Measurements from ENCODE around the gene TARDBP.
"Not testable (repeated sequence)": the region's sequence is repeated elsewhere in the genome, so short reads cannot be mapped to it uniquely, and the experiment has no call there.

Gene TARDBP

DNA sequence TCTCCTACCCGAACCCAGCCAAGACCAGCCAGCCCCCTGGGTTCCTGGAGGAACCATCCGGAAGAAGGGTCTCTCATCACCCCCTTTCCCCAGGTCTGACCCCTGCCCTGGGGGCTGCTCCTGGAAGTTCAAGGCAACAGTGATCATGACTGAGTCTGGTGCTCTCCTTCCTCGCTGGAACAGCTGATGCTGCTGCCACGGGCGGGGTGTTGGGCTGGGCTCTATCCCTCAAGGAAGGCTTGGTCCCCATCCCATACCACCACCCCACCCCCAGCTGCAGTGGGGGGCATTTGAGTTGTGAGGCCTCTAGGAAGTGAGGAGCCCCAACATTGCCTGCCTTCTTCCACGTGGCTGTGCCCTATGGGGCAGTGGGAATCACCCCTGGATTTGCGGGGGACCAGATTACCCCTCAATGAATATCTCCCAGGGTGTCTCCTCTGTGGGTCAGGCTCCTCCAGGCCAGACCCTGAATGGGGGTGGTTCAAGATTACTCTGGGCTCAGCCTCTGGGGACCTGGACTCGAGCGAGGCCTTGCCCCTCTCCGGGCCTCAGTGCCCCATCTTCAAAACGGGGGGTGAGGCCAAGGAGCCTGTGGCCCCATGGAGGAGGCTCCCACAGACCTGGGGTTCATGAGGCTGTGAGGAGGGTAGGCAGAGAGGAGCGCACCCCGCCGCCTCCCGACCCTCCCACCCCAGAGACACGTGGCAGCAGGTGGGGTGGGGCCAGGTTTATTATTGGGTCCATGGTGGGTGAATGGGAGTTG lies 31.8 kb downstream of the TARDBP start:
- no peak for DNase-seq

DNA sequence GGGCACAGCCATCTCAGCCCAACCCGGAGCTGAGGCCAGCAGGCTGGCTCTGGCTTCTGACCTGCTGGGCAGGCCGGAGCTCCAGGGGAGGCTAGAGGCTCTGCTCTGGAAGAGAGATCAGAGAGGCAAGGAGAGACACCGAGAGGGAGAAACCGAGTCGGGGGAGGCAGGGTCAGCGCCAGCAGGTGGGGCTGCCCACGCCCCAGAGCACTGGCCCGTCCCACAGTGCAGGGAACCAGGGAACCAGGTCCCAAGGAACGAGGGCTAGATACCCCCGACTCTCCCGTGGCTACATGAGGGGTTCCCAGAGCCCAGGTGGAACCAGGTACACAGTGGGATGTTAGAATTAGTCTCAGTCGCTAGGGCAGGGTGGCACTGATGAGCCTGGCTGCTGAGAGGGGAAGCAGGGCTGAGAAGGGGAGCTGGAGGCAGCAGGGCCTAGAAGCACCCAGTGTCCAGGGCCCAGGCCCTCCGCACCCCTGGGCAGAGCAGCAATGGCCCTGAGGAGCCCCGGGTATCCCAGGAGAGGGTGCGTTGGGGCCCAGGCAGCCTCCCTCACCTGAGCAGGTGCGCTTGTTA lies 32.5 kb downstream of the TARDBP start:
- DNase-seq = no peak

DNA sequence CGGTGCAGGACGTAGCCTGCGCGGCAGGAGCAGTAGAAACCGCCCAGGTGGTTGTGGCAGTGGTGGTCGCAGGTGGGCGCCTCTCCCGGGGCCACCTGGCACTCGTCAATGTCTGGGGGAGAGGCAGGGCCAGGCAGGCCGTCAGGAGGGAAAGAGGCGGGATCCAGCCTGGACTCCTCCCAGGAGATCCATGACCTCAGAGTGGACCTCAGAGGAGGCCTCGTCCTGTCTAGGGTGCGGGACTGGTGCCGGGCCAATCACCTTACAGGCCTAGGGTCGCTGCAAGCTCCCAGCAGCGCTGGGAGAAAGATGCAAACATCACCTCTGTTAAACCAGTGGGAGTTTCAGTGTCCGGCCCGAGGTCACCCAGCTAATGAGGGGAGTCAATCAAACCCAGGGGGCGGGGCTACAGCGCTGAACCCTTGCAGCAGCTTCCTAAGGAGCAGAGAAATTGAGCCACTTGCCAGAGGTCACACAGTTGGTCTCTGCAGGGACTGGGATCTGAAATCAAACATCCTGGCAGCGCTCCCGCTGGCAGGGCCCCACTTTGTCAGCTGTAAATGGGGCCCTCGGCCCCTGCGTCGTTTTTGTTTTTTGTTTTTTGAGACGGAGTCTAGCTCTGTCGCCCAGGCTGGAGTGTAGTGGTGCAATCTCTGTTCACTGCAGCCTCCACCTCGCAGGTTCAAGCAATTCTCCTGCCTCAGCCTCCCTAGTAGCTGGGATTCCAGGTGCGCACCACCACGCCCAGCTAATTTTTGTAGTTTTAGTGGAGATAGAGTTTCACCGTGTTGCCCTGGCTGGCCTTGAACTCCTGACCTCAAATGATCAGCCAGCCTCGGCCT lies 33.2 kb downstream of the TARDBP start:
- peak; percentile 22 for DNase-seq

DNA sequence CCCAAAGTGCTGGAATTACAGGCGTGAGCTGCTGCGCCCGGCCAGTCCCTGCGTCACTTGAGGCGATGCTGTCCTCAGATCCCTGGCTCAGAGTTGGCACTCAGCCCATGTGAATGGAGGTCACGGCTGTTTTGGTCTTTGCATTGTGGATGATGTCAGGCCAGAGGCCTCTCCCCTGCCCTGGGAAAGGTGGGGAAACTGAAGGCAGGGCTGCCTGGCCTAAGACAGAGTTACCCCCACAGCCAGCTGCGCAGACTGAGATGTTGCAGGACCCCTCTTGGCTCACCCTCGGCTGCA lies 33.8 kb downstream of the TARDBP start:
- DNase-seq = no peak

DNA sequence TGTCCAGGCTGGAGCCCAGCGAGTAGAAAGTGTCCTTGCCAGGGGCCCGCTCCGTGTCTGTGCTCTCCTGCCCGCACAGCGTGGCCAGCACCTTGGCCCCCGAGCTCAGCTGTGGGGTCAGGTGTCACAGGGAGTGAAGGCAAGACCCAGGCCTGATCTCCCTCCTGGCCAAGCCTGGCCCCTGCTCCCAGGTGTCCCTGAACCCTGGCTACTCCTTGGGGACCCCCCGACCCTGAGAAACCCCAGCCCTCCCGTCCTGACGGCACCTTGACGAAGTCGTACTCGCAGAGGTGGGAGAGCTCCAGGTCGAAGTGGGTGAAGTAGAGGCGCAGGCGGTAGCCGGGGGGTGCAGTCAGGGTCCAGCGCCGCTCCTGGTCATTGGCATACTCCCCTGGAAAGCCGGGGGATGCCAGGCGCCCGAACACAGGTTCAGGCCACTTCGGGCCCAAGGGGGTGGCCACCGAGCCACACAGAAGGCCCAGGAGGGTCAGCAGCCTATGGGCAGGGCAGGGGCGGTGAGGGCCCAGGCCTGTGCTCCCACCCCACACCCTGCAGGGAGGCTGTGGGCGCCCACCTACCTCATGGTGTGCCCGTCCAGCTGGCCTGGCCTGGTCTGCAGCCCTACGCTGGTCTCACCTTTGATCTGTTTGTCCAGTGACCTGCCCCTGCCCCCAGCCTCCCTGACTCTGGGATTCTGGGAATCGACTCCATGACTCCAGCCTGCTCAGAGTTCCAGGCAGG lies 34.3 kb downstream of the TARDBP start, which contains the start of gene MASP2:
Gene MASP2 (minus strand): TSS at position 615 of the 741 bp plus-strand sequence. CDS start 32 bp downstream, at position 583.
- no peak for DNase-seq

DNA sequence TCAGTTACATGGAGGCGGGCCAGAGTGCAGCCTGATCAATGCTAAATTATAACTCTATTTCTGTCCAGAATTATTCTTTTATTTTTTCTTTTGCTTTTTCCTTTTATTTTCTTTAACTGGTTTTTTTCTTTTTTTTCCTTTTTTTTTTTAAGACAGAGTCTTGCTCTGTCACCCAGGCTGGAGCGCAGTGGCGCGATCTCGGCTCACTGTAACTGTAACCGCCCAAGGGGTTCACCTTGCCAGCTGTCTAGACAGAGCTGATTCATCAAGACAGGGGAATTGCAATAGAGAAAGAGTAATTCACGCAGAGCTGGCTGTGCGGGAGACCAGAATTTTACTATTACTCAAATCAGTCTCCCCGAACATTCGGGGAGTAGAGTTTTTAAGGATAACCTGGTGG lies 38.7 kb downstream of the TARDBP start:
- DNase-seq = not testable (repeated sequence)

DNA sequence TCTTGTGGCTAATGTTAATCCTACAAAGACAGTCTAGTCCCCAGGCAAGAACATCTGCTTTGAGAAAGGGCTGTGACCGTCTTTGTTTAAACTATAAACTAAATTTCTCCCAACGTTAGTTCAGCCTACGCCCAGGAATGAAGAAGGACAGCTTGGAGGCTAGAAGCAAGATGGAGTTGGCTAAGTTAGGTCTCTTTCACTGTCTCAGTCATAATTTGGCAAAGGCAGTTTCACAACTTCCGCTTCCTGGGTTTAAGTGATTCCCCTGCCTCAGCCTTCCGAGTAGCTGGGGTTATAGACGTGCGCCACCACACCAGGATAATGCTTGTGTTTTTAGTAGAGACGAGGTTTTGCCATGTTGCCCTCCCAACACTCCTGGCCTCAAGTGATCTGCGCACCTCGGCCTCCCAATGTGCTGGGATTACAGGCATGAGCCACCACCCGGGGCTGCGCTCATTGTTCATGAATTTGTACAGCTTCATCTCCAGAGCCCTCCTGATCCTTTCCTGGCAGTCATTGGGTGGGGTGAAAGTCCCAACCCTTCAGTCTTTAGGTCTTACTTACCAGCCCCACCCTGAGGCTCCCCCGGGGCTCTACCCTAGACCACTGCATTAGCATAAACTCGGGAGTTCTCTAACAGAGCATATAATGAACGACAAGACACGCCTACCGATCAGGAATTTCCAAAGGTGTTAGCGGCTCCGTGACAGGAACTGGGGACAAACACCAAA lies 39.5 kb downstream of the TARDBP start:
- no peak for DNase-seq

DNA sequence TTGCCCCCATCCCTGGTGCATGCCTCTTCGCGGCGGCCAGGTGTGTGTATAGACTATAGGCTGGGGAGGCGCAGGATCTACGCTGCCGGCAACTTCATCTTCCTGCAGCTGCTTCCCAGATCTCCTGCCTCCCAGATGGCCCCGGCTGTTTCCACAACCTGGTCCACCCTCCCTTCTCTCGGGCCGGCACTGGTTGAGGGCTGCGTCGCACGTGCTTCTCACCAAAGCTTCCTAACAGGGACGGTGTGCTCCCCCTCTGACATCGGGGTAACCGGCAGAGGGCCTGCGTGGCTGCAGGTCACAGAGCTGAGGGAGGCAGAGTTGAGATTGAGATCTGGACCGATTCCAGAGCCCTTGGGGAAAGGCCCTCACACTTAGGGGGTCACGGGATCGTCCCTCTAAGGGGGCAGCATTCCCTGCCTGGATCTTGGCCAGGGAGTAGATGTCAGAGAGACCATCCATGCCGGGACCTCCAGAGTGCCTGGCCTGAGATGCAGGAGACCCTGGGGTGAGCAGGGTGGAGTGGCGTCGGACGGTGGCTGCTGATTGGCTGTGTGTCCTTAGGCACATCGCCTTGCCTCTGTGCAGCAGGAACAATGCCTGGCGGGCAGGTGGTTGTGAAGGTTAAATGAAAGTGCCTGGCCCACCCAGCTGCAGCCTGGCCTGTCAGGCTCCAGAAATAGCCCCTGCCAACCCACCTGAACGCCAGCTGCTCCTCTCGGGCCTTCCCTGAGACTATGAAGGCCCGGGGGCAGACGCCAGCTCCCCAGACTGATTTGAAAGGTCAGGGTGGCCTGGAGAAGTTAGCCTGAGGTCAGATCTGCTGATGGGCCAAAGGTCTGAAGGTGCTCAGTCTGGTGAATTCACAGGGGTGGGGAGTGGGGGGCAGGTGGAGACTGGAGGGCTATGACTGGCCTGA lies 40.6 kb downstream of the TARDBP start:
- no peak for DNase-seq

DNA sequence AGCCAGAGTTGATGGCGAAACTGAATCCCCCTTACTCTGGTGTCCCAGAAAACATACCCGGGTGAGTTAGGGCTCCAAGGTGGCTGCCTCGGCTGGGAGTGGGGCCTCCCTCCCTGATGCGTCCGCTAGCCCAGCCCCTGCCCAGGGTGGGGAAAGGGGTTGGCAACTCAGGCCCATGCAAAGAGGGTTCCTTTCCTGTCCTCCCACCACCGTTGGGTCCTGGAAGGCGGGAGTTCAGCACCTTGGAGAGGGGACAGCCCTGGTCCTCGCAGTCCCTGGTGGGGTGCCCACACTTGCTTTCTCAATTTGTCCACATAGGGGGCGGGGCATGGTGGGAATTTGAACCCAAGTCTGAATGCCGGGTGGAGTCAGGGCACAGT lies 41.3 kb downstream of the TARDBP start:
- DNase-seq = no peak

DNA sequence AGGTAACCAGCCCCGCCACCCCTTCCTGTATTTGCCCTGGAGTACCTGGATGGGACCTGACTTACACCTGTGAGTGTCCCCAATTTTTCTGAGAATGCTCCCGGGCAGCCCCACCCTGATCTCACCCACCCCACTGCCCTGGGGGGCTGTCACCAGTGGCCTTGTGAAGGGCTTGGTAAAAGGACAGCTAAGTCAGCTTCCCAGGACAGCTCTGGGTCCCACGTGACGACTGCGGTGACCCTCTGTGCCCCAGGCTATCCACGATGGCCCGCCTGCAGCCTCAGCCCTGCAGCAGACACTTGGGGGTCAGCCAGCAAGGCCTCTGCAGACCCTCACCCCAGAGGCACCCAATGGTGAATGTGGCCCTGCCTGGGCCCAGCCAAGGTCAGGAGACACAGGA lies 41.7 kb downstream of the TARDBP start:
- no peak for DNase-seq

DNA sequence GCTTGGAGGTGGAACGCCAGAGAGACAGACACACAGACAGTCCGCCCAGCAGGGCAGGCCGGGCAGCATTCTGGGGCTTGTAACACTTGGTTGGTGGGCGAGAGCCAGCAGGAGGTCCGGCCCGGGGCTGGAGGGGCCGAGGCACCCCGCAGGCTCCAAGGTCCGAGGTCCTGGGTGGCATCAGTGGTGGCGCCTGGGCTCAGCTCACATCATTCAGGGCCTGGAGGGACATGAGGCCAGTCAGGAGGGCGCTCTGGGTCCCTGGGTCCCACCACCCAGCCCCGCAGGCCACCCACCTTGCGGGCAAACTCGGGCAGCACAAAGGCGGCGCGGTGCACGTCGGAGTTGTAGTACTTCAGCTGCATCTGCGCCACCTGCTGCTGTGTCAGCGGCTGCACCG lies 42.2 kb downstream of the TARDBP start:
- no peak for DNase-seq

DNA sequence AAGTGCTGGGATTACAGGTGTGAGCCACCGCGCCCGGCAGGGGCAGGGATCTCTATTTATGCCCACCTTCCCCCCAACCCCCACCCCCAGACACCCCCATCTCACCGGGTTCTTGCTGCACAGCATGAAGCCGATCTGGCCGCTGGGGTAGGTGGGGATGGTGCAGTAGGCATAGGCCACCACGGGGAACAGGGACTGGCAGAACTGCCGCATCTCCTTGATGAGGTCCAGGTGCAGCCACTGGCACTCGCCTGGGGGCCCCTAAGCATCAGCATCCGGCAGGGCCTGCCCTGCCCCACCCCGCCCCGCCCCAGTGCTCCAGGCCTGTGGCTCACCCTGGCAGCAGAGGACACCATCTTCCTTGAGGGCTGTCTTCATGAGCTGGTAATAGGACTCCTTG lies 43.2 kb downstream of the TARDBP start:
- no peak for DNase-seq

DNA sequence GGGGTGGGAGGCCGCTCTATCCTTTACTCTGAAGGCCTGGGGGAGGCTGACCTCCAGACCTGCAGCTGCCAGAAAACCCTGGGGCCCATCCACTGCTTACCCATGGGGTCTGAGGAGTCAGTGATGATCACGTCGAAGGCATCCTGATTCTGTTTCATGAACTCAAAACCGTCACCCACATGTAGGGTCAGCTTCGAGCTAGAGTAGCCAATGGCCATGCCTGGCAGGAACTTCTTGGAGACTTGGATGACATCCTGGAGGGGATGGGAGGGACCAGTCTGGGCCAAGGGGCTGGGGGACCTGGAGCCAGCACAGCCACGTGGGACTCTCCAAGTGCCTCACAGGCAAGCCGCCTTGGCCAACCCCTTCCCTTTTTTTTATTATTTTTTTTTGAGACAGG lies 44.0 kb downstream of the TARDBP start:
- DNase-seq = no peak

DNA sequence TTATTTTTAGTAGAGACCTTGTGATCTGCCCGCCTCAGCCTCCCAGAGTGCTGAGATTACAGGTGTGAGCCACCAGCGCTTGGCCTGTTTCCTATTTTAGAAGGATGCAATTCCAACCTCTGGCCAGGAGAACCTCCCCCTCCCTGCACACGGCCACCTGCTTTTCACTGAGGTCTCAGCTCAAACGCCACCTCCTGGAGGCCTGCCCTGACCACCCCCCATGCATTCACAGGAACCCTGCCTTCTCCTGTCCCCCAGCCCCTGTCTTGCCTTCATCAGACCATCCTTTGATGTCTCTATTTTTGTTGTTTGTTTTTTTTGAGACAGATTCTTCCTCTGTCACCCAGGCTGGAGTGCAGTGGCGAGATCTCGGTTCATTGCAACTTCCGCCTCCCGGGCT lies 45.0 kb downstream of the TARDBP start:
- no peak for DNase-seq

DNA sequence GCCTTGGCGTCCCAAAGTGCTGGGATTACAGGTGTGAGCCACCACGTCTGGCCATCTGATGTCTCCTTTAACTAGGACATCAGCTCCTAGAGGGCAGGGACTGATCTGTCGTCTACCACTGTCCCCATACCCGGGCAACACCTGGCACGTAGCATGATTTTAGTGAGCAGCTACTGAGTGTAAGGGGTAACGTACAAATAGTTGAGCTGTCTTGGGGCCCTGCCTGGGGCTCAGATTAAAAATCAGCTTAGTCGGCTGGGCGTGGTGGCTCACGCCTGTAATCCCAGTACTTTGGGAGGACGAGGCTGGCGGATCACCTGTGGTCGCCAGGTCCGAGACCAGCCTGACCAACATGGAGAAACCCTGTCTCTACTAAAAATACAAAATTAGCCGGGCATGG lies 45.6 kb downstream of the TARDBP start:
- no peak for DNase-seq

DNA sequence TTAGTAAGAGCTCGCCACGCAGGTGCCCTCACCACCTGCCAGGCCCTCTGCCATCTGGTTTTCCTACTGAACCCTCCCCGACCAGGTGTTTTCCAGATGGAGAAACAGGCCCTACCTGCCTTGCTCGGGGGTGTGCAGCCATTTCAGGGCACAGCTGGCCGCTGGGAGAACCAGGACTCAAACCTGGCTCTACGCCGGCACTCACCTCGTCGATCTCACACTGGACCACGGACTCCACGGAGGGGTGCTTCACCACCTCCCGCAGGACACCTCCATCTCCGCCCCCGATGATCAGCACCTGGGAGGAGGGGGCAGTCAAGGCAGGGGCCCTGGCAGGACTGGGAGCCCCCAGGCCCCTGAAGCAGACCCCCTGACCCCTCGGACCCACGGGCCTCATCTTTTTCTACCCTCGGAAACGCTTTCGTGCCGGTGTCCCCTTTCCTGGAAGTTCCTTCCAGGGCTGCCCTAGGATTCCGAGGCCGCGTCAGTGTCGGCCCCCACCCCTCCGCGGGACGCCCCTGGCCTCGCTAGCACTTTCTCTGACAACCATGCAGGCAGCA lies 46.2 kb downstream of the TARDBP start:
- peak; percentile 81 for DNase-seq

DNA sequence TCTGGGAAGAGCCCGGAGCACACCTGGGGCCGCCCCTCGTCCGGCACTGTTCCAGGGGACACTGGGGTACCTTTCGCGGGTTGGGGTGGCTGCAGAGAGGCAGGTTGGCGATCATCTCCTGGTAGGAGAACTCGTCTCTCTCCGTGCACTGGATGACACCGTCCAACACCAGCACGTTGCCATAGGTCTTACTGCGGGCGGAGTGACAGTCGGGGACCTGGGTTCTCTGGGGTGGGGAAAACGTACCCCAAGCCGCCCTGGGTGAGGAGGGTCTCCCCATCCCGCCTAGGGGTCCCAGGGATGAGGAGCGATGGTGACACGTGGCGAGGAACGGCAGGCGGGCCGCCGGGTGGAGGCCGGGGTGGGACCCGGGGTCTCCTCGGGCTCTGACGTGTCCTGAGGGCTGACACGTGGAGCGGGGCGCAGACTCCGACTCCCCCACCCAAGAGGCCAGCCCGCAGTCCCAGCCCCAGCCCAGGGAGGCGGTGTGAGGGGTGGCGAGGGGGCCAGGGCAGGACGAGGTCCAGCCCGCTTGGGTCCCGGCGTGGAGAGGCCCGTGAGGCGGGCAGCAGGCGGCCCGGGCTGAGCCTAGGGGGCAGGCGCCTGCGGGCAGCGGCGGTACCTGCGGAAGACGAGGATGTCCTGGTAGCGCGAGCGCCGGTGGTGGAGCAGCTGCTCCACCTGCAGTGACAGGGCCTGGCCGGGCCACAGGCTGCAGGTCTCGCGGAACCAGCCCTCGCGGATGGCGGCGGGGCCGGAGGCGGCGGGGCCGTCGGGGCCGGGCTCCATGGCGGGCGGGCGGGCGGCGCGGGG lies 46.9 kb downstream of the TARDBP start:
- no peak for DNase-seq

DNA sequence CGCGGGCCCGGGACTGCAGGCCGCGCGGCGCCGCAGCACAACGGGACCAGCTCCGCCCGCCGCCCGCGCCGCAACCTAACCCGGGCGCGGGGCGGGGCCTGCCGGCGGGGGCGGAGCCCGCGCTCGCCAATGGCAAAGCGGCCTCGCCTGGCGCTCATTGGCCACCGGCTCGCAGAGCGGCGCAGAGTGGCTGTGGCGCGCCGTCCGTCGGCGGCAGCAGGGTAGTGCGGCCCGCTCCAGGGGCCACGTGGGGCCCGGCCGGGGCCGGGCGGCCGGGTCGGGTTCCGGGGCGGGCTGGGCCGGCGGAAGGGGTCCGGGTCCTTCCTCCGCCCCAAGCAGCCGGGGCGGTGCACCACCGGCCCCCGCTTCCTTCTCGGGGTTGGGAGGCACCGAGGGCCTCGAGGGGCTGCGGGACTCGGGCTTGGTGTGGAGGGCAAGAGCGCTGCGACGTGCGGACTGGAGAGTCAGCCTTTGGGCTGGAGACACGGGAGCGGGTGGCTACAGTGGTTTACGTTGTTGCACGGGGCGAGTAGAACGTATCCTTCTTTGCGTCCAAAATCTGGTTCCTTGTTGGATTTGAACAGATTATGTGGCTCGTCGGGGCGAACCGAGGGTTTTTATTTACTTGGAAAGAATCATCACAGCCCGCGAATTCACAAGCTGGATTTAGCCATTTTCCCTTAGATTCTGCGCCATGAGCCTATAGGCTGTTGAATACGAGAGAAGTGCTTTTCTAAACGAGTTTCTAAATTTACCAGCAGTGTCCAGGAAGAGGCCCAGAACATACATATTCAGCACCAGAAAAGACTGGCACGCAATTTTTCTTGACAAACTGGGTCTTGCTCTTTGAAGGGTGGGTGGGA lies 47.7 kb downstream of the TARDBP start, which contains the start of gene SRM:
Gene SRM (minus strand): TSS at position 51 of the 863 bp plus-strand sequence. CDS start 75 bp downstream, outside the sequence.
- peak; percentile 86 for DNase-seq
